ENCODE measurements around the gene CHML.

CHML gene

DNA sequence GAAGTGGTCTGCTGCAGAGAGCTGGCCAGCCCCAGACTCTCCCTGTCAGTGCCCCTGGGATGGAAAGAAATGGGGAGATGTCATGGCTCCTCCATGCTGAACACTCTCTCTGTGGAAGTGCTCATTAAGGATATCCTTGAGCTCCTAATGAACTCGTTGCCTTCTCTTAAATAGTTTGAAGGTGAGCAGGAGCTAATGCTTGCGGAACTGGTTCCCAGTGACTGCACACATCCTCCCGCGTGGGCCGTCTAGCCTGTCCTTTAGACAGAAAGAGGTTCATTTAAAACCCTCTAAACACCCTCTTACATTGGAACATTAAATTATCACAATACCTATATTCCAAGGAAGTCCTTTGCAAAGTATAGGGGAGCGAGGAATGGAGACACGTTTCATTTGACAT, 6.0 kb upstream of the CHML start:
- Histone ChIP-seq H3K4me1 (ENCODE audit: control insufficient read depth in 1 of 2, insufficient read depth in 2 of 2, low read length in 2 of 2) (no peaks in the 10 kb centered on the region), H3K4me3 (ENCODE audit: low read depth in 1 of 2, low read length in 2 of 2) (no peak overlapping the region), H3K27ac (ENCODE audit: low read length) (no peak overlapping the region), H3K27me3 (ENCODE audit: low read depth, low read length) (no peaks in the 10 kb centered on the region), H3K36me3 (ENCODE audit: control insufficient read depth in 1 of 2, insufficient read depth in 2 of 2, low read length in 2 of 2) (no peaks in the 10 kb centered on the region), H3K9me3 (ENCODE audit: control insufficient read depth in 1 of 2, low read length in 2 of 2) (no peaks in the 10 kb centered on the region)

DNA sequence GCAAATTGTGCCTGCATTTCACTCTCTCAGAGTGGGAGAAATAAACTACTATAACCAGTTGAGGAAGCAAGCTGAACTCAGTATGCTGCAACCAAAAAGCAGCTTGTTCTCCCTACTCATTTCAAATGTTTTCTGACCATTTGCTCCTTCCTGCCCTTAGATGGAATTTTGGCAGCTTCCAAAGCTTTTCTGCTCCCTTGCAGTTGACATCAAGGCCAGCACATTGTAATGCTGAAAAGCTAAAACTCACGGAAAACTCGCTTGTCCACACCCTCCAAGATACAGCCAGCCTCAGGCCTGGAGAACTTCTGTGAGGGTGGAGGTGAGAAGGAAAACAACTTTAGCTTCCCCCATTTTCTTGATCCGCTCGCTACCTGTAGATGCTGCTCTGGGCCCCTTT, 5.0 kb upstream of the CHML start:
- Histone ChIP-seq H3K4me3 (ENCODE audit: low read depth in 1 of 2, low read length in 2 of 2) (no peak overlapping the region), H3K4me1 (ENCODE audit: control insufficient read depth in 1 of 2, insufficient read depth in 2 of 2, low read length in 2 of 2) (no peaks in the 10 kb centered on the region), H3K27ac (ENCODE audit: low read length) (no peak overlapping the region), H3K27me3 (ENCODE audit: low read depth, low read length) (no peaks in the 10 kb centered on the region), H3K36me3 (ENCODE audit: control insufficient read depth in 1 of 2, insufficient read depth in 2 of 2, low read length in 2 of 2) (no peaks in the 10 kb centered on the region), H3K9me3 (ENCODE audit: control insufficient read depth in 1 of 2, low read length in 2 of 2) (no peaks in the 10 kb centered on the region)

DNA sequence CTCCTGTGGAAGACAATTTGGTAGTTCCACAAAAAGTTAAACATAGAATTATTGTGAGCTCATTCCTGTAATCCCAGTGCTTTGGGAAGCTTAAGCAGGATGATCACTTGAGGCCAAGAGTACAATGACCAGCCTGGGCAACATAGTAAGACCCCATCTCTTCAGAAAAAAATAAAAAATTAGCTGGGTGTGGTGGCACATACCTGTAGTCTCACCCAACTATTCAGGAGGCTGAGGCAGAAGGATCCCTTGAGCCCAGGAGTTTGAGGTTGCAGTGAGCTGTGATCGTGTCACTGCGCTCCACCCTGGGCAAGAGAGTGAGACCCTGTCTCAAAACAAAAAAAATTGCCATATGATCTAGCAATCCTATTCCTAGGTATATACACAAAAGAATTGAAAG, 4.1 kb upstream of the CHML start:
- no peak overlapping the region for H3K27ac ChIP-seq (ENCODE audit: low read length)
- peaks cover 0 to under 1% of the 10 kb centered on the region in 2 donors for H3K4me1 ChIP-seq (ENCODE audit: control insufficient read depth in 1 of 2, insufficient read depth in 2 of 2, low read length in 2 of 2)
- H3K36me3 ChIP-seq (ENCODE audit: control insufficient read depth in 1 of 2, insufficient read depth in 2 of 2, low read length in 2 of 2): no peaks in the 10 kb centered on the region
- H3K9me3 ChIP-seq (ENCODE audit: control insufficient read depth in 1 of 2, low read length in 2 of 2): no peaks in the 10 kb centered on the region
- no peak overlapping the region for H3K4me3 ChIP-seq (ENCODE audit: low read depth in 1 of 2, low read length in 2 of 2)
- no peaks in the 10 kb centered on the region for H3K27me3 ChIP-seq (ENCODE audit: low read depth, low read length)

GRCh38 chr1:241642593-241642944, 2.4 kb upstream of the CHML start:
- Histone ChIP-seq H3K27ac (ENCODE audit: low read length) (no peak overlapping the region), H3K36me3 (ENCODE audit: control insufficient read depth in 1 of 2, insufficient read depth in 2 of 2, low read length in 2 of 2) (no peaks in the 10 kb centered on the region), H3K4me3 (ENCODE audit: low read depth in 1 of 2, low read length in 2 of 2) (no peak overlapping the region), H3K4me1 (ENCODE audit: control insufficient read depth in 1 of 2, insufficient read depth in 2 of 2, low read length in 2 of 2) (peaks cover 0 to 7% of the 10 kb centered on the region in 2 donors), H3K27me3 (ENCODE audit: low read depth, low read length) (no peaks in the 10 kb centered on the region), H3K9me3 (ENCODE audit: control insufficient read depth in 1 of 2, low read length in 2 of 2) (no peaks in the 10 kb centered on the region)

GRCh38 chr1:241641773-241642592, 1.8 kb upstream of the CHML start:
- Histone ChIP-seq H3K27me3 (ENCODE audit: low read depth, low read length) (no peaks in the 10 kb centered on the region), H3K36me3 (ENCODE audit: control insufficient read depth in 1 of 2, insufficient read depth in 2 of 2, low read length in 2 of 2) (no peaks in the 10 kb centered on the region), H3K4me3 (ENCODE audit: low read depth in 1 of 2, low read length in 2 of 2) (no peak overlapping the region), H3K27ac (ENCODE audit: low read length) (no peak overlapping the region), H3K4me1 (ENCODE audit: control insufficient read depth in 1 of 2, insufficient read depth in 2 of 2, low read length in 2 of 2) (peaks cover 0 to 7% of the 10 kb centered on the region in 2 donors), H3K9me3 (ENCODE audit: control insufficient read depth in 1 of 2, low read length in 2 of 2) (no peaks in the 10 kb centered on the region)

DNA sequence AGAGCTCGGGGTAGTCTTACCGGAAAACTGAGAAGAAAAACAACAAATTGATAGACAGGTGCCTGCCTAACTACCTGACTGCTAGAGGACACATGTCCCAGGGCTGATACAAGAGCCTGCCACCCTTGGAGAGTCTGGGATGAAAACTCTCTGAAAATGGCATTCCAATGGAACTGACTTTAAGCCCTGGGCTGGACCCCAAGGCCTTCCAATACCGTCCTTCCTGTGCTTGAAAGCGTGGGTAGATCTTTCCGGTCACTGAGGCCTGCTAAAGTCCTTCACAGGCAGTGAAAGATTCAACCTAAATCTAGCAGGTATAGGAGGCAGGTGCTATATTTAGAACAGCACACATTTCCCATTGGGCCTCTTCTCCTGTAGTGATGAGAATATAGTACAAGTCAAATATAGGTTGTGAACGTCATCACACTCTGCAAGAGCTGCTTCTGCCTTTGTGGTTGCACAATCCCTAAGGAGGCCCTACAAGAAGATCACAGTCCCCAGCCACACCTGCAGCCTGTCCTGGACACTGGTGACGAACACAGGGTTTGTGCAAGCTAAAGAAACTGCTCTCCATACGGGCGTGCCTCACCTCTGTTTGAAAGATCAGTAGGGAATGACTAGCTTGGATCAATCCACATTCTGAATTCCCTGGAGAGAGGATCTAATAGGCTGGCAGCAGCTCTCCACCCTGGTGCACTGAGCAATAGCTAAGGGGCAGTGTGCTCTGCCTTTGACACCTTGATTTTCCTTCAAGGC, 876 bp upstream of the CHML start:
- peaks cover 0 to 7% of the 10 kb centered on the region in 2 donors for H3K4me1 ChIP-seq (ENCODE audit: control insufficient read depth in 1 of 2, insufficient read depth in 2 of 2, low read length in 2 of 2)
- no peaks in the 10 kb centered on the region for H3K9me3 ChIP-seq (ENCODE audit: control insufficient read depth in 1 of 2, low read length in 2 of 2)
- peak overlapping the region; percentile 66 to 68 for H3K4me3 ChIP-seq (ENCODE audit: low read depth in 1 of 2, low read length in 2 of 2)
- H3K36me3 ChIP-seq (ENCODE audit: control insufficient read depth in 1 of 2, insufficient read depth in 2 of 2, low read length in 2 of 2): no peaks in the 10 kb centered on the region
- H3K27me3 ChIP-seq (ENCODE audit: low read depth, low read length): no peaks in the 10 kb centered on the region
- H3K27ac ChIP-seq (ENCODE audit: low read length): no peak overlapping the region

DNA sequence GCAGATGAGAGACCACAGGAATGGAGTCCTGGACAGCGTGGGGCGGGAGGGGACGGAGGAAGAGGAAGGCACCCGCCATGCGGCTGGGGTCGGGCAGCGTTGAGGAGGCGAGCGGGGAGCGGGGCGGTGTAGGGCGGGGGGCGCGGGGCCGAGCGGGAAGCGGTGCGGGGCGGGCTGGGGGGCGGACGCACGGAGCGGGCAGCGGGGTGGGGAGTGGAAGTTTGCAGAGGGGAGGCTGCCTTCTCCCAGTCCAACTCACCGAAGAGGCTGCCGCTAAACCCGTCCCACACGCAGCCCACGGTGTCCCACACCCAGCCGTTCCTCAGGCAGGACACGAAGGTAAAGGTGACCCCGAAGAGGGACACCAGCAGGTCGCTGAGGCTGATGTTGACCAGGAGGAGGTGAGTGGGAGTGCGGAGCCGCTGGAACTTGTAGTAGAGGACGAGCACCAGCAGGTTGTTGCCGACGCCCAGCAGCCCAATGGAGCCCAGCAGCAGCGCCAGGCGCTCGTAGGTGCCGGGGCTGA, 483 bp downstream of the CHML start:
- Histone ChIP-seq H3K9me3 (ENCODE audit: control insufficient read depth in 1 of 2, low read length in 2 of 2) (no peaks in the 10 kb centered on the region), H3K36me3 (ENCODE audit: control insufficient read depth in 1 of 2, insufficient read depth in 2 of 2, low read length in 2 of 2) (peaks cover 0 to 7% of the 10 kb centered on the region in 2 donors), H3K27me3 (ENCODE audit: low read depth, low read length) (no peaks in the 10 kb centered on the region), H3K4me3 (ENCODE audit: low read depth in 1 of 2, low read length in 2 of 2) (peak overlapping the region; percentile 84 to 85), H3K27ac (ENCODE audit: low read length) (peak overlapping the region; percentile 46), H3K4me1 (ENCODE audit: control insufficient read depth in 1 of 2, insufficient read depth in 2 of 2, low read length in 2 of 2) (peaks cover 0 to 7% of the 10 kb centered on the region in 2 donors)

- Histone ChIP-seq H3K4me1 (ENCODE audit: control insufficient read depth in 1 of 2, insufficient read depth in 2 of 2, low read length in 2 of 2) (peaks cover 0 to 7% of the 10 kb centered on the region in 2 donors), H3K9me3 (ENCODE audit: control insufficient read depth in 1 of 2, low read length in 2 of 2) (no peaks in the 10 kb centered on the region), H3K27ac (ENCODE audit: low read length) (no peak overlapping the region), H3K4me3 (ENCODE audit: low read depth in 1 of 2, low read length in 2 of 2) (peak overlapping the region; percentile 84 to 85), H3K36me3 (ENCODE audit: control insufficient read depth in 1 of 2, insufficient read depth in 2 of 2, low read length in 2 of 2) (peaks cover 0 to 7% of the 10 kb centered on the region in 2 donors), H3K27me3 (ENCODE audit: low read depth, low read length) (no peaks in the 10 kb centered on the region)
Measured at GRCh38 chr1:241638909-241639622, 1.1 kb downstream of the CHML start.

DNA sequence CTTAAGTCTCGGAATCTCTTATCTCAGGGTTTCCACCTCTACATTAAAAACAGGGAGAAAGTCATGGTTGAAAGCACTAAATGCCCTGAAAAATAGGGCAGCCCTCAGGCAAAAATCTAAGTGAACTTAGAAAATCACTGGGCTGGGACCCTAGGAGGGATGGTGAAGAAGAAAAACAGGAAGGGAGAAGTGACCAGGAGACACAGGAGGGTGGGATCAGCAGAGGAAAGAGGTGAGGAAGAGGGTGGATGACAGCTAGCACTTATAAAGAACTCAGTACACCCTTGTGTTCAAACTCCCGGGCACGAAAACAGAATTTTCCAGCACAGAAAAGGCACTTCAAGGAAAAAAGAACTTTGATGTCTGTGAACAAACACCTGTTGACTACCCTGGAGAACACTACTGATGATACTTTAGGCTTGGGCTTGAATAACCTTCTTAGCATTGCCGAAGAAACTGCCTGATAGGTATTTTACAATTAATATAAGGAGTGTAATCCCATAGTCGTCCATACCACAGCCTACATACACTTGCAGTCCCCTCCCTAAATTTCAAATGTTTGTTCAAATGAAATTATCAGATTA, 2.0 kb downstream of the CHML start:
- peaks cover 0 to 7% of the 10 kb centered on the region in 2 donors for H3K36me3 ChIP-seq (ENCODE audit: control insufficient read depth in 1 of 2, insufficient read depth in 2 of 2, low read length in 2 of 2)
- peaks cover 0 to 7% of the 10 kb centered on the region in 2 donors for H3K4me1 ChIP-seq (ENCODE audit: control insufficient read depth in 1 of 2, insufficient read depth in 2 of 2, low read length in 2 of 2)
- H3K9me3 ChIP-seq (ENCODE audit: control insufficient read depth in 1 of 2, low read length in 2 of 2): no peaks in the 10 kb centered on the region
- H3K27me3 ChIP-seq (ENCODE audit: low read depth, low read length): no peaks in the 10 kb centered on the region
- H3K27ac ChIP-seq (ENCODE audit: low read length): no peak overlapping the region
- H3K4me3 ChIP-seq (ENCODE audit: low read depth in 1 of 2, low read length in 2 of 2): no peak overlapping the region

DNA sequence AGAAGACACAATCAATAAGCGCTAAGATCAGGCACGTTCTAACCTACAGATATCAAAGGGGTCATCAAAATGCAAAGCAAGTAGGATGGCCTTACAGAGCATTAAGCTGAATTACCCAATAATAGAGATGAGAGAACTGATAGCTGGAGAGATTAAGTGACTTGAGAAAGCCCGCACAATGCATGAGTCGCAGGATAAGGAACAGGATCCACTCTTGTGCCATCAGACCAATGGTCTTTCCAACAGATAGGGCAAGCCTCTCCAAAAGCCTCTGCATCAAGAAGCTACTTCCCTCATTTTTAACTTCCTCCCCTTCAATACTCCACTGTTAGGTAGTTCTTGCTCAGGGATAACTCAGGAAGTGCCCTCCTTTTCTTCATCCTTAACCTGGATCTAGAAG, 2.6 kb downstream of the CHML start:
- Histone ChIP-seq H3K36me3 (ENCODE audit: control insufficient read depth in 1 of 2, insufficient read depth in 2 of 2, low read length in 2 of 2) (peaks cover 0 to 7% of the 10 kb centered on the region in 2 donors), H3K4me1 (ENCODE audit: control insufficient read depth in 1 of 2, insufficient read depth in 2 of 2, low read length in 2 of 2) (peaks cover 0 to 7% of the 10 kb centered on the region in 2 donors), H3K27me3 (ENCODE audit: low read depth, low read length) (no peaks in the 10 kb centered on the region), H3K4me3 (ENCODE audit: low read depth in 1 of 2, low read length in 2 of 2) (no peak overlapping the region), H3K27ac (ENCODE audit: low read length) (no peak overlapping the region), H3K9me3 (ENCODE audit: control insufficient read depth in 1 of 2, low read length in 2 of 2) (no peaks in the 10 kb centered on the region)
